HG02642 (cell line): ENCODE results near the gene ZSCAN10.

Experiments
- ATAC-seq: cut with Tn5 transposase; IDR thresholded peaks from one replicate; pipeline ENCODE4 v1.9.1; 2021; ENCODE audit warnings: mild to moderate bottlenecking; ENCODE audit not compliant: unreplicated experiment, poor library complexity

ZSCAN10 gene

DNA sequence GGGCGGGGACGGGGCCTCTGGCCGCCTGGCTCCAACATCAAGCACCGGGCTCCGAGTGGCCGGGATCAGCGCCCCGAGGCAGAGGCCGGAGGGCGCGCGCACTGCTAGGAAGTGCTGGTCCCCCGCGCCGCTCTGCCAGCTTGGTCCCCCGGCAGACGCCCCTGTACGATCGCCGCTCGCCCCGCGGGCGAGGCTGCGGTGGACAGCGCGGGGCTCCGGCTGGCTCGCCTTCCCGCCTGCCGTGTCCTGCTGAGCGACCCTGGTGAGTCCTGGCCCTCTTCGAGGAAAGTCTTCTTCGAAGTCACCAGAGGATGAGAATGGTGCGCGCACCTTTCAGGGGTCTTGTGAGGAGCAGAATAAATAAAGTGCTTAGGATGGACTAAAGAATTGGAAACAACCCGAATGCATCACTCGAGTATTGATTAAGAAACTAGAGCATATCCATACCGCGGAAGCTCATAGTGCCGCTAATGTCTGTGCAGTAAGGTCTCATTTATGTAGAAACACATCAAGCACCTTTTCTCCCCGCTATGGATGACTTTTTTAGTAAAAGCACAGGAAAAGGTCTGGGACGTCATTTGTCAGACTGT is 36.1 kb upstream of the ZSCAN10 start:
- no peak for ATAC-seq

DNA sequence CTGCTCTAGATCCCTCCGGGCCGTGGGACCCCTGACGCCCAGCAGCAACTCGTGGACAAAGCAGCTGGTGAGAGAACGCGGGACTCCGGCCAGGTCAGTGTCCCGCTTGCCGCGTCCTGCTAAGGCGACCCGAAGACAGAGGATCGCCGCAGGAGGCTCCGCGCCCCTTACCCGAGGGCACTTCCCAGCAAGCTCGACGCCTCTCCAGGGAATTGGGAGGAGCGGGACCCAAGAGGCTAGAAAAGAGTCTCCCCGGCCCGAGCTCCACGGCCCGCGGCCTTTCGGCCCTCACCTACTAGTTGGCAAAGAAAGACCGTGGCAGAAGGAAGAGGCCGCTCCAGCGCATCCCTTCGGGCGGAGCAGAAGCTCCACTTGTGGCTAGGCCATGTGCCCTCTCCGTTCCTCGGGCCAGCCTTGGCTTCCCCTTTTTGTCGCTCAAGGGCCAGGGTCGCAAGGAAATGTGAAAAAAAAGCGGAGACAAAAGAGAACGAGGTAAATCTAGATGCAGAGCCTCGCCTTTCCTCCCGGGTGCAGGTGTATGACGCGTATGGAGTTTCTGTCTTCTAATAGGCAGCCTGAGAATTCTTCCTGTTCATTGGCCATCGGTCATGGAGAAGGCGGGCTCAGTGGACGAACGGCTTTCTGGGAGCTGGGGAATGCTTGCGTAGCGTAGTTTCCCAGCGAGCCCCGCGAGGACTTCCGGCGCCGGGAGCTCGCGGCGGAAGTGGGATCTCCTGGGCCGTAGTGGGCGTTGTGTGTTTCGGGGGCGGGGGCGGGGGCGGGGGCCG is 35.4 kb upstream of the ZSCAN10 start, which contains the start of gene ZNF213:
Gene ZNF213 (plus strand): TSS at position 692 of the 788 bp plus-strand sequence. CDS start 2,252 bp downstream, outside the sequence.
- peak; percentile 91 for ATAC-seq

DNA sequence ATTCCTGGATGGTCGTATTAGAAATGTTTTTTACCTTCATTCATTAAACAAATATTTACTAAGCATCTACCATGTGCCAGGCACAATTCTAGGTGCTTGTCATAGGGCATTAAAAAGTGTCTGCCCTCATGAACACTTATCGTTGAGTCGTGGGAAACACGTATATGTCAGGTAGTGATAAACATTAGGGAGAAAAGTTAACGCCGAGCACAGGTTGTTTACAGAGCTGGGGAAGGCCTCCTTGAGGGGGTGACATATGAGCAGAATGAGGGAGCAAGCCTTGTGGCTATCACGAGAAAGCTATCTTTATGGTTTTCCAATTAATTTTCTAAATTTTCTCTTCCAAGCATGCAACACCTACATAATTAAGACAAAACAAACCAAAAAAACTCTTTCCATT is 34.8 kb upstream of the ZSCAN10 start:
- no peak for ATAC-seq

DNA sequence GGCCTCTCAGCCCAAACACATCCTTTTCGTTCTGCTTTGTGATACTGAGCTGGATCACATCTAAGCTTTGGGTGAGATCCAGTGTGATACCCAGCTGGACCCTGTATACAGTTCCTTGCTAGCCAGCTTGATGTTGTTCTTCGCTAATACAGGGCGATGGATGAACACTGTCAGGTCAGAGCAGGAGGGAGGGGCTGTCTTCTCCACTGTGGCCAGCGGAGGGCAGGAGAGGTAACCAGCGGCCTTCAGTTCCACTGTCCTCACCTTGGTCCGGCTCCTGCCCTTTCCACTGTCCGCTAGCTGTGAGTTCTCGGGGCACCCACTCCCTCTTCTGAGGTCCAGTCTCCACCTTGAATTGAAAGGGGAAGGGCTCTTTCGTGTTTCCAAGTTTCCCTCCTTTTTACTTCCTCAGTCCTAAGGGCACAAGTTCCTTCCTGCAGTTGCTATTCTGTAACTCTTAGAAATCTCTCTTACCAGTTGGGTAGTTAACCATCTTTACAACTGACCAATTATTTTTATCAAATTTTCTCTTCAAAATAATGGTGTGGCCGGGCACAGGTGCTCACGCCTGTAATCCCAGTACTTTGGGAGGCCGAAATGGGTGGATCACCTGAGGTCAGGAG is 32.8 kb upstream of the ZSCAN10 start:
- ATAC-seq, result no peak

DNA sequence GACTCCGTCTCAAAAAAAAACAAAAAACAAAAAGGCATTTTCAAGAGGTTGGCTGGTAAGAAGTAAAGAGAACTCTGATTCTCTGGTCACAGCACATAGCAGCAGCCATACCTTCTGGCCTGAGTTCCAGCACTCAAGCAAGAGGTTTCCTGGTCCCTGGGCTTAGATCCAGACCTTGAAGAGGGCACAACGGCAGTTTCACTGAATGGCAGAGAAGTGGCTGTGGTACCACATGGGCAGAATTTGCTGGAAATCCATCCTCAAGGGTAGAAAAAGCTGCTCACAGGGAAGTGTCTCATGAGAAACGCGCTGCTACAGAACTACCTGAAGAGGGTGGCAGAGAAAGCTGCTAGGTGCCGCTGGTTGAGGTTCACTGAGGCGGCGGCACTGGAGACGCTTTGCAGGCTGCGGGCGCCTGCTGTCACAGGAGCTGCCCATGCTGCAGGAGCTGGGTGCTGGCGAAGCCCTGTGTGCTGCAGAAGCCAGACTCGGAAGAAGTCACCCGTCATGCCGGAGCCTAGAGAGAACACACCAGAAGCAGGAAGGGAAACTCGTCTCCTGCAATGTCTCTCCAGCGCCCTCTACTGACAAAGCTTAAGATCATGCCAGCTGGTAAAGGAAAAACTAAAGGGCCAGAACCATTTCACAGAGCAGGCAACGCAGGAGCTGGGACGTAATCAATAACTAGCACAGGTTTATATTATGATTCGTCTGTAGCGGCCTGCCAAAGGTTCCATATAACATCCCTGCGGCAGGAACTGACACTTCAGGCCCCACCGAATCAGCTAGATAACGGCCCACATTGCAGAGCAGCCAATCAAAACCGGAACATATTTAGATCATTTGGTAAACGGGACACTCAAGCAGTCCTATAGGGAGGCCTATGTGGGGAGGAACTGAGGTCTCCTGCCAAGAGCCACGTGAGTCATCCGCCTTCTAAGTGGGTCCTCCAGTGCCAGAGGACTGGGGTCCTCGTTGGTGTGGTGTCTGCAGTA is 30.3 kb upstream of the ZSCAN10 start:
- ATAC-seq, result peak; percentile 48

DNA sequence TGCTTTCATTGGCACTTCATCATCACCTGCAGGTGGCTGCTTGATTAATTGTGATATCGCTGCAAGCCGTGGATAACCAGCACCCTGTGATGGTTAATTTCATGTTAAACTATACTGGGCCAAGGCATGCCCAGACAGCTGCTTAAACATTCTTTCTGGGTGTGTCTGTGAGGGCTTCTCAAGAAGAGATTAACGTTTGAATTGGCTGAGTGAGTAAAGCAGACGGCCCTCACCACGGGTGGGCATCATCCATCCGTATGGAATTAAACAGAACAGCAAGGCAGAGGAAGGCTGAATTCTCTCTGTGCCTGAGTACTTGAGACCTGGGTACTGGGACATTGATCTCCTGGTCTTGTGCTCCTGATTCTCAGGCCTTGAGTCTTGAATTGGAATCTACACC is 28.7 kb upstream of the ZSCAN10 start:
- ATAC-seq, result no peak

DNA sequence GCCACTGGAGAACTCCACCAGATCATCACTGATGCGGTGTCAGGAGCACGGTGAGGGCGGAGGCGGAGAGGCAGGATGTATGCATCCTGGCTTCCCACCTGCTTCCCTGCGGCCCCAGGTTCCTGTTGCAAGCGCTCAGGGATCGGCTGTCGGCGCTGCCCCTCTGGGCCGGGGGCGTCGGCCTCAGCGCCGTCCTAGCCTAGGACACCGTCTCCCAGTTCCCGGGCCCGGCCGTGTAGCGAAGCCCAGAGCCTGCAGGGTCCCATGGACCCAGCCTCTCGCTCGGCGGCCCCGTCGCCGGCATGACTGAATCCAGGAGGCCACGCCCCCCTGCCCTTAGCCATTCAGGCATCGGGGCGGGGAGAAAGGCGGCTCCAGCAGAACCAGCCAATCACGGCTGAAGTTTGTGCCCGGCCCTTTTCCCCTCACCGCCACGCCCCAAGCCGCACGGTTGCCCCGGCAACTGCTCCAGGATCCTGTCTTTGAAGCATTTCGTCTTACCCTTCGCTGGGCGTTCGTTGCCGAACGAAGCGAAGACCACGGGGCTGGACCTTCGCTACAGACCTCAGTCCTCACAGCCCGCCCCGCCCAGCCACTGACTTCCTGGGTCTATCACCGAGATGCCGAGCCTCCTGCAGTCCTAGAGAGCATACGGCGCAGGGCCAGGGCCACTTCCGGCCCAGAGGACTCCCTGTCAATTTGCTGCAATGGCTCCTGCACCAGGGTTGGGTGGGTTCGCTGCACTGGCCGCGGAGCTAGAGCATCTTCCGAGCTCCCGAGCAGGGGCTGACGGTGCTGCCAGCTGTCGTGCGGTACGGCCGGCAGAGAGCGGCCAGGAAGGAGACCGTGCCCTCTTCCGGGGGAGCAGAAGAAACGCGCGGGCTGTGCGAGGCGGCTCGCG is 25.1 kb upstream of the ZSCAN10 start:
- ATAC-seq, result peak; percentile 89

DNA sequence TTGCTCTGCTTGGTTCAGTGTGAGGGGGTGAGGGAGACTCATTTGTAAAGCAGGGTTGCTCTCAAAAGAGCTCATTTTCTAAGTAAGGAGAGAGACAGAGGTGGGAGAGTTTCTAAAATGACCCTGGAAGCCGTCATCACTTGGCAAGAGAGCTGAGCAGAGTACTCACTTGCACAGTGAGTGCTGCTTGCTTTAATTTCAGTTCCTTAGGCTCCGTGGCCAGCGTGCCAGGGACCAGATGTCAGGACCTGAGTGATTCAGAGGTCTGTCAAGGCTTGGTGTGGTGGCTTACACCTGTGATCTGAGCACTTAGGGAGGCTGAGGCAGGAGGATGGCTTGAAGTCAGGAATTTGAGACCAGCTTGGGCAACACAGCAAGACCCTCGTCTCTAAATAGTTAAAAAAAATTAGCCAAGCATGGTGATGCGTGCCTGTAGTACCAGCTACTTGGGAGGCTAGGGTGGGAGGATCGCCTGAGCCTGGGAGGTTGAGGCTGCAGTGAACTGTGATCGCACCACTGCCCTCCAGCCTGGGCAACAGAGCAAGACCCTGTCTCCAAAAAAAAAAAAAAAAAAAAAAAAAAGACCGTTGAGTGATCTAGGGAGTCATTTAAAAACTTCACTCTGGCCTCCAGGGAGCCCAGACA is 24.0 kb upstream of the ZSCAN10 start:
- no peak for ATAC-seq

DNA sequence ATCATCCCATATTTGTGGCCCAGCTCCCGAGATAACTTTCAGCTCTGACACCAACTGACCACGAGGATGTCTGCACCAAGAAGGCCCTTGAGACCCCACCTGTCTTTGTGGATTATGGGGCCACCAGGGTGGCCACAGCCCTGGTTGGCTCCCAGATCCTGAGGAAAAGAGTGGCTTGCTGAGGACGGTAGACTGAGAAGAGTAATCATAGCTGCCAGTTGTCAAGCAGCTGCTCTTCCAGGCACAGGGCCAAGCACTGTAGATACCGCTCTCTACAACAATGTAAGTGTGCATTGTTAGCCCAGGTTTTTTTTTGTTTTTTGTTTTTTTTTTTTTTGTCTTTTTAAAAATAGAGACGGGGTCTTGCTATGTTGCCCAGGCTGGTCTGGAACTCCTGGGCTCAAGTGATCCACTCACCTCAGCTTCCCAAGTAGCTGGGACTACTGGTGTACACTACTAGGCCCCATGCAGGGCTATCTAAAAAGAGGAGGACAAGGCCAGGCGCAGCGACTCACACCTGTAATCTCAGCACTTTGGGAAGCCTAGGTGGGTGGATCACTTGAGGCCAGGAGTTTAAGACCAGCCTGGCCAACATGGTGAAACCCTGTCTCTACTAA is 22.9 kb upstream of the ZSCAN10 start:
- ATAC-seq, result no peak

DNA sequence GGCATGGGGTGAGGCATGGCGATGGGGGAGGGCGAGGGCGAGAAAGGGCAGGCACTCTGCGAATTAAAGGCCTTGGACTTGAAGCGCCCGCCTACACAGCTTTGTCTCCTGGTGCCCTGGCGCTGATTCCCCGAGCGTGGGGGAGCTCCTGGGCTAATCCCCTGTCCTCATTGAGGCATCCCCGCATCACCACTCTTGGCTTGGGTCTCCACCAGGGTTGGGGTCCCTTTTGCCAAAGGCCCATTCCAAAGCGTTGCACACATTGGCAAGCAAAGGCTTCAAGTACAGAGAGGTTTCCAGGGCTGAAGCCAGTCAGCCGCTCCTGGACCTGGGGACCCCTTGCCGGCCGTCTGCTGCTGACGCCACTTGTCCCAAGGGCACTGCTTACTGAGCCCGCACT is 21.3 kb upstream of the ZSCAN10 start:
- no peak for ATAC-seq

DNA sequence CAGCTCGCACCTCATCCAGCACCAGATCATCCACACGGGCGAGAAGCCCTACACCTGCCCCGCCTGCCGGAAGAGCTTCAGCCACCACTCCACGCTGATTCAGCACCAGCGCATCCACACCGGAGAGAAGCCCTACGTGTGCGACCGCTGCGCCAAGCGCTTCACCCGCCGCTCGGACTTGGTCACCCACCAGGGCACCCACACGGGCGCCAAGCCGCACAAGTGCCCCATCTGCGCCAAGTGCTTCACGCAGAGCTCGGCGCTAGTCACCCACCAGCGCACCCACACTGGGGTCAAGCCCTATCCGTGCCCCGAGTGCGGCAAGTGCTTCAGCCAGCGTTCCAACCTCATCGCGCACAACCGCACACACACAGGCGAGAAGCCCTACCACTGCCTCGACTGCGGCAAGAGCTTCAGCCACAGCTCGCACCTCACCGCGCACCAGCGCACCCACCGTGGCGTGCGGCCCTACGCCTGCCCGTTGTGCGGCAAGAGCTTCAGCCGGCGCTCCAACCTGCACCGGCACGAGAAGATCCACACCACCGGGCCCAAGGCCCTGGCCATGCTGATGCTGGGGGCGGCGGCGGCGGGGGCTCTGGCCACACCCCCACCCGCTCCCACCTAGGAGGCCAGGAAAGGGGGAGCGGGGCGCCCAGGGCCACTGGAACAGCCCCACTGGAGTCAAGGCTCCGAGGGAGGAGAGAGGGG is 20.8 kb upstream of the ZSCAN10 start:
- ATAC-seq, result no peak

DNA sequence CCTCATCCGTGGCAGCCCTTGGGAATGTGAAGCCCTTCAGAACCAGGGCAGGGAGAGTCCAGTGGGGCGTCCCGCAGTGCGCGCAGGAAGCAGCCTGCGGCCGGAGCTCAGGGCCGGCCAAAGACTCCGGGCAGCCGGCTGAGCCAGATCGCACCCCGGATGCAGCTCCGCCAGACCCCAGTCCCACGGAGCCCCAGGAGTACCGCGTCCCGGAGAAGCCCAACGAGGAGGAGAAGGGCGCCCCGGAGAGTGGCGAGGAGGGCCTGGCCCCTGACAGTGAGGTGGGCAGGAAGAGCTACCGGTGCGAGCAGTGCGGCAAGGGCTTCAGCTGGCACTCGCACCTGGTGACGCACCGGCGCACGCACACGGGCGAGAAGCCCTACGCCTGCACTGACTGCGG is 20.2 kb upstream of the ZSCAN10 start:
- no peak for ATAC-seq

DNA sequence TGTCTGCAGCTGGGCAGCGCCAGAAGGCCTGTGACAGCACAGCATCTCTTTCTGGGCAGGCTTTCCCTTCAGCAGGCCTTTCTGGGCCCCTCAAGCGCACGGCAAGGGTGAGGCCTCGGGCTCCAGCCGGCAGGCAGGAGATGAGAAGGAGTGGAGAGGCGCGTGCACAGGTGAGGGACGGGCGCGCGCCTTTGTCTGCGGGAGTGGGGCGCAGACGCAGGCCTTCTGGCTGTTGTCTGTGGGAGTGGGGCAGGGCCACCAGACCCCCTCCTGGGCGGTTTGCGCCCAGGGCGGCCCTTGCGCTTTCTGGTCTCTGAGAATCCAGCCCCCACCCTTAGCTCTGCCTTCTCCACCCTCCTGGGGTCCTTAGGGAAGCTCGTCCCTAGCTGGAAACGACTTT is 19.8 kb upstream of the ZSCAN10 start:
- ATAC-seq, result no peak

DNA sequence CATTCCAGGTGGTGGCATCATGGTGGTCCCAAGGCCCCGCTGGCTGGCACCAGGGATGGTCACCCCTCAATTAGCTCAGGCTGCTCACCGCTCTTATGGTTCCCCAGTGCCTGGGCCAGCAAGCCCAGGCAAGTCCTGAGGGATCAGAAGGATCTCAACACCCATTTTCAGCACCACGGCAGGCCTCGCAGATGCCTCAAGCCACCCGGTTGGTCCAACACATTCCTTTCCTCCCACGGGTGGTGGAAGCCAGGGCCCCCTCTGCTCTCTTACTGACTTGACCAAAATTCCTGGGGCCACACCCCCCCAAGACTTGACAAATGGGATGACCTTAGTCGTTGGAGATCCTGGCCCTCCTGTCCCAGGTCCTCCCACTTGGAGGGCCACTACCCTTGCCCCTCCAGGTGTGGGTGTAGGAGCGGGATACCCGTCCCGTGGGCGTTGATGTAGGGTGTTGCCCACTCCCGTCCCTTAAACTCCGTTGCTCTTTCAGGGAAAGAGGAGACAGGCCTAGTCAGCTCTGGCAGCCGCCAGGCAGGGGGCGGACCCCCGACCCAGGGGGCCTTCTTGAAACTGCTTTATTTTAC is 19.2 kb upstream of the ZSCAN10 start:
- ATAC-seq, result no peak

DNA sequence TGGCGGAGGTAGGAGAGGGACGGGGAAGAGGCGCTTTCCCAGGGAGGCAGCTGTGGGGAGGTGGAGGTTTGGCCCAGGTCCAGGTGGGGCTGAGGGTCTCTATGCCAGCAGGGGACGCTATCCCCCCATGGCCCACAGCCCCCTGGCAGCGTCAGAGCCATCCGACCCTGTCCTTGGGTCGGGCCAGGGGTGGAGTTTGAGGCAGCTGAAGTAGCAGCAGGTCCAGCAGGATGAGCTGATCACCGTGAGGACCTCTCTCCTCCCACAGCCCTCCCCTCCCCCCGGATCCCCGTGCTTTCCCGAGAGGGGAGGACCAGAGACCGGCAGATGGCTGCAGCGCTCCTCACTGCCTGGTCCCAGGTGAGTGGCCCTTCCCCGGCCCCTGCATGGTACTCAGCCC is 16.5 kb upstream of the ZSCAN10 start:
- no peak for ATAC-seq

DNA sequence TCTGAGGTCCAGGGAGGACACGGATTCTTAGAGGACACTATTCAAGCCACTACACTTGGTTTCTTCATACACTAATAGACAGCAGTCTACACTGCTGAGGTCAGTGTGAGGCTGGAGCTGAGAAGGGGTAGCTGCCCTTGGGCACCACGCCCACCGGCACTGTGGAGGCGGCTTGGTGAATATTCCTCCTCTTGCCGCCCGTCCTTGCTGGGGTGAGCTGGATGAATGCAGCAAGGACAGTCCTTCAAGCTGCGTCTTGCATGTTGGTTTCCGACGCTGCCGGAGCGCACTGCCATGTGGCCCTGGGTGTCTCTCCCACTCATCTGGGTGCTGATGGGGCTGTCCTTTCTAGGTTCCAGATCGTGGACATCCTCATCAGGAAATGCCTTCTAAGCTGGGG is 15.9 kb upstream of the ZSCAN10 start:
- ATAC-seq, result no peak

DNA sequence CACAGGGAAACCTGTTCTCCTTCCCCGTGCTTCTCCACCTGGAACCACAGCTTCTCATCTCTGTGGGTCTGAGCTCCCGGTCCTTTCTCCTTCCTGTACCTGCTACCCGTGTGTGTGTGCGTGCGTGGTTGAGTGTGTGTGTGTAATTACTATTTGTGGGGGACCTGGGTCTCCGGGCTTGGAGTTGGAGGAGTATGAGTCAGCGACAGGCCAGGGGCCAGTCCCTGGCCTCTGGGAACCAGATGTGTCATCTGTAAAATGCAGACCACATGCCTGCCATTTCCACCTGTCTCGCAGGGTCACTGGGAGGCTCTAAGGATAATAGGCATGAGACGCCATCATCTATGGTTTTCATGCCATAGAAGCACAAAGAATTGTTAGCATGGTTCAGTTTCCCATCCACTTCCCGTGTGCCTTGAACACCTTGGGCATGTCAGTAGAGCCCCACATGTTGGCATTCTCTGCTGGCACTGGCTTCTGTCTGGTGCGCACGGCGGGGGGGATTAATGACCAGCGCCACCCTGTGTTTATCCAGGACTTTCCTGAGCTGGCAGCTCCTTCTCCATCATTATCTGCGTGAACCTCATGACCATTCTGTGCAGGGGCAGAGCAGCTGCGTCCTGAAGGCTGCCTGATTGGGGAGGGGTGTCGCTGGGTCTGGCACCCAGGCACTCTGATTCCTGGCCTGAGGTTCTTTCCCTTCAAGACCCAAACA is 14.8 kb upstream of the ZSCAN10 start:
- no peak for ATAC-seq
